HCT116 (cell line): ENCODE data around the gene MDM2. TPM values are rescaled to one million over a fixed set of nuclear protein-coding genes. Genes with fewer than 3 reads are reported as not detected.

Experiments
- ATAC-seq: fragments of 200-7000 bp; cut with Tn5 transposase; 2 replicates; pipeline ENCODE4 v1.9.1; 2020; ENCODE audit warnings: mild to moderate bottlenecking, moderate library complexity
- BruUV-seq: library from RNA; stranded (reverse); fragments of 400-500 nt; replicated peaks from 2 replicates; lab custom pipeline; 2021; lab: Mats Ljungman, UMichigan
- CTCF ChIA-PET: fragments of 300-600 bp; sonication (Branson Sonifier 250); formaldehyde crosslinking; loops from one replicate; lab custom pipeline; 2021; ENCODE audit warnings: antibody characterized with exemption; lab: Charles Lee
- POLR2A ChIA-PET: fragments of 300-600, 350-600 bp; sonication (Branson Sonifier 250); formaldehyde crosslinking; loops from one replicate; lab custom pipeline; 2021; ENCODE audit warnings: antibody characterized with exemption; lab: Charles Lee
- RAD21 ChIA-PET, 2 experiments: fragments of 300-600 bp; sonication (Branson Sonifier 250); formaldehyde crosslinking; loops; one replicate each; lab custom pipeline; 2023; ENCODE audit warnings: low total read pairs in 2 of 2; ENCODE audit not compliant: uncharacterized antibody in 2 of 2, unreplicated experiment in 2 of 2, low non-redundant PET in 1 of 2; lab: Charles Lee
- DNase-seq: peaks from one replicate; pipeline ENCODE4 v3.0.0-alpha.2; 2010; ENCODE audit warnings: low read depth, low spot score
- H2AFZ ChIP-seq: fragments of 200-600 bp; shearing (Covaris generic), sonication (generic); 2 replicates; pipeline ENCODE4 v1.6.1; 2017; ENCODE audit warnings: low read depth, mixed run types, mixed read lengths, antibody characterized with exemption, low read length; ENCODE audit not compliant: poor library complexity, severe bottlenecking
- H3K27ac ChIP-seq: 2 replicates; pipeline ENCODE4 v1.5.1; 2012; ENCODE audit warnings: low read depth, low read length
- H3K27me3 ChIP-seq: fragments of 200-600 bp; sonication (generic); 2 replicates; pipeline ENCODE4 v1.6.1; 2016; ENCODE audit warnings: mixed run types, low read length, mixed read lengths; ENCODE audit not compliant: insufficient read depth
- H3K36me3 ChIP-seq, 2 experiments: fragments of 200-500 bp in 1 of 2; fragments of 200-600 bp in 1 of 2; sonication (Bioruptor generic) in 1 of 2; sonication (generic) in 1 of 2; 2 replicates each; pipeline versions ENCODE4 v1.5.1 to v1.6.1; 2014 to 2016; ENCODE audit warnings: low read length in 2 of 2, inconsistent platforms in 1 of 2, mixed read lengths in 1 of 2, mixed run types in 1 of 2; ENCODE audit not compliant: insufficient read depth in 2 of 2, control insufficient read depth in 1 of 2
- H3K4me1 ChIP-seq, 2 experiments: fragments of 200-600 bp in 1 of 2; sonication (generic) in 1 of 2; 2 replicates each; pipeline versions ENCODE4 v1.5.1 to v1.6.1; 2012 to 2017; ENCODE audit warnings: low read length in 2 of 2, inconsistent platforms in 1 of 2, mild to moderate bottlenecking in 1 of 2, mixed read lengths in 1 of 2, mixed run types in 1 of 2, moderate library complexity in 1 of 2; ENCODE audit not compliant: insufficient read depth in 2 of 2, control insufficient read depth in 1 of 2
- H3K4me2 ChIP-seq: fragments of 200-600 bp; sonication (generic); 2 replicates; pipeline ENCODE4 v1.6.1; 2017; ENCODE audit warnings: mixed run types, low read length, mixed read lengths
- H3K4me3 ChIP-seq, 2 experiments: fragments of 200-600 bp in 1 of 2; sonication (generic) in 1 of 2; replicated peaks in 1 of 2; 2 replicates each; pipeline ENCODE4 v1.5.1; 2011 to 2016; ENCODE audit warnings: low read length in 2 of 2, control low read depth in 1 of 2, low read depth in 1 of 2, mild to moderate bottlenecking in 1 of 2, mixed read lengths in 1 of 2, mixed run types in 1 of 2
- H3K79me2 ChIP-seq: fragments of 200-600 bp; sonication (generic); 2 replicates; pipeline ENCODE4 v1.6.1; 2017; ENCODE audit warnings: mild to moderate bottlenecking, mixed run types, low read length, moderate library complexity, mixed read lengths; ENCODE audit not compliant: insufficient read depth
- H3K9ac ChIP-seq: fragments of 200-600 bp; sonication (generic); 2 replicates; pipeline ENCODE4 v1.6.1; 2016; ENCODE audit warnings: low read length, mixed read lengths
- H3K9me2 ChIP-seq: fragments of 200-600 bp; sonication (generic), shearing (Covaris generic); 2 replicates; pipeline ENCODE4 v1.6.1; 2017; ENCODE audit warnings: mixed run types, mild to moderate bottlenecking, moderate library complexity; ENCODE audit not compliant: insufficient read depth
- H3K9me3 ChIP-seq, 2 experiments: fragments of 200-500 bp in 1 of 2; fragments of 200-600 bp in 1 of 2; sonication (Bioruptor generic) in 1 of 2; sonication (generic) in 1 of 2; 2 replicates each; pipeline ENCODE4 v1.6.1; 2014 to 2017; ENCODE audit warnings: low read length in 2 of 2, mixed read lengths in 2 of 2, inconsistent platforms in 1 of 2, low read depth in 1 of 2, mild to moderate bottlenecking in 1 of 2, mixed run types in 1 of 2, moderate library complexity in 1 of 2; ENCODE audit not compliant: control insufficient read depth in 1 of 2, insufficient read depth in 1 of 2
- H4K20me1 ChIP-seq: fragments of 200-600 bp; sonication (generic), shearing (Covaris generic); 2 replicates; pipeline ENCODE4 v1.6.1; 2017; ENCODE audit warnings: mixed run types, mild to moderate bottlenecking, moderate library complexity; ENCODE audit not compliant: insufficient read depth
- CBX3 ChIP-seq: IDR thresholded peaks from 2 replicates; pipeline ENCODE4 v1.6.1; 2012; ENCODE audit warnings: low read depth
- CTCF ChIP-seq, 3 experiments: fragments of 200-600 bp in 1 of 3; sonication (generic) in 1 of 3; IDR thresholded peaks in 2 of 3; conservative IDR thresholded peaks in 1 of 3; 2 replicates each; pipeline ENCODE4 v1.5.1; 2012 to 2017; ENCODE audit warnings: low read depth in 2 of 3, low read length in 2 of 3, antibody characterized with exemption in 1 of 3, borderline replicate concordance in 1 of 3, control low read depth in 1 of 3, mild to moderate bottlenecking in 1 of 3, mixed read lengths in 1 of 3, mixed run types in 1 of 3, moderate library complexity in 1 of 3; ENCODE audit not compliant: insufficient read depth in 1 of 3
- EGR1 ChIP-seq: IDR thresholded peaks from 2 replicates; pipeline ENCODE4 v1.6.1; 2012; ENCODE audit warnings: low read depth
- ELF1 ChIP-seq: IDR thresholded peaks from 2 replicates; pipeline ENCODE4 v1.6.1; 2012; ENCODE audit warnings: low read depth, borderline replicate concordance
- EZH2phosphoT487 ChIP-seq: fragments of 200-600 bp; IDR thresholded peaks from 2 replicates; pipeline ENCODE4 v1.6.1; 2018; ENCODE audit warnings: antibody characterized with exemption, borderline replicate concordance
- FOSL1 ChIP-seq: IDR thresholded peaks from 2 replicates; pipeline ENCODE4 v1.6.1; 2012; ENCODE audit warnings: low read depth
- MAX ChIP-seq: IDR thresholded peaks from 2 replicates; pipeline ENCODE4 v1.6.1; 2012
- POLR2A ChIP-seq: IDR thresholded peaks from 2 replicates; pipeline ENCODE4 v1.7.0; 2011; ENCODE audit warnings: borderline replicate concordance; ENCODE audit not compliant: insufficient read depth, insufficient read length; ENCODE audit errors: extremely low read depth
- POLR2AphosphoS5 ChIP-seq: IDR thresholded peaks from 2 replicates; pipeline ENCODE4 v1.6.1; 2011; ENCODE audit warnings: mild to moderate bottlenecking, low read depth, low read length, moderate library complexity
- SP1 ChIP-seq: IDR thresholded peaks from 2 replicates; pipeline ENCODE4 v1.6.1; 2012; ENCODE audit warnings: low read depth
- SRF ChIP-seq: IDR thresholded peaks from 2 replicates; pipeline ENCODE4 v1.6.1; 2012; ENCODE audit warnings: low read depth
- TCF7L2 ChIP-seq: IDR thresholded peaks from 2 replicates; pipeline ENCODE4 v1.7.0; 2011; ENCODE audit warnings: borderline replicate concordance, inconsistent platforms; ENCODE audit not compliant: insufficient read depth, insufficient read length; ENCODE audit errors: extremely low read depth
- YY1 ChIP-seq: IDR thresholded peaks from 2 replicates; pipeline ENCODE4 v1.6.1; 2011; ENCODE audit warnings: low read length, low read depth, moderate library complexity, mild to moderate bottlenecking; ENCODE audit not compliant: insufficient replicate concordance; ENCODE audit errors: extremely low read depth
- ZFX ChIP-seq: fragments of 450-650 bp; IDR thresholded peaks from 2 replicates; pipeline ENCODE4 v1.6.1; 2017
- ZNF274 ChIP-seq: fragments of 200-500 bp; sonication (Bioruptor generic); IDR thresholded peaks from 2 replicates; pipeline ENCODE4 v1.6.1; 2014; ENCODE audit warnings: mild to moderate bottlenecking, low read depth, low read length, inconsistent platforms
- intact Hi-C: fragments of 100-400 bp; cut with micrococcal nuclease; formaldehyde crosslinking; loops from 2 replicates; pipeline ENCODE4 v1.10.0; 2022
- total RNA-seq: library from RNA; stranded (reverse); gene quantifications from one replicate; pipeline ENCODE4 v1.2.1, GENCODE V29; 2021; ENCODE audit not compliant: unreplicated experiment

Gene MDM2
- total RNA-seq, 1 experiment from 2014 or later: 170 TPM

- H4K20me1 ChIP-seq: no peaks in the 10 kb centered on the region
- BruUV-seq: no TSS peak
- H3K79me2 ChIP-seq: no peaks in the 10 kb centered on the region
- no peak overlapping the region for H3K4me2 ChIP-seq
- POLR2A ChIA-PET: no interaction called here
- TF ChIP-seq SP1 (no peak), TCF7L2 (no peak), CBX3 (no peak), POLR2AphosphoS5 (no peak), SRF (no peak), MAX (no peak), ZNF274 (no peak), EZH2phosphoT487 (no peak), CTCF (IDR thresholded peaks at IDR 0.05 in 2 of 3, conservative IDR thresholded peaks at IDR 0.05 in 1 of 3; ENCODE audit: borderline replicate concordance in 1 of 3, insufficient read depth in 1 of 3, low read depth in 2 of 3, low read length in 2 of 3) (no peak), FOSL1 (no peak), POLR2A (no peak), YY1 (no peak), EGR1 (no peak), ZFX (no peak), ELF1 (no peak)
- RAD21 ChIA-PET: no interaction called here
- no peak overlapping the region for H3K27ac ChIP-seq
- ATAC-seq (no peak), DNase-seq (no peak)
- CTCF ChIA-PET: no interaction called here
- no peak overlapping the region for H3K4me3 ChIP-seq
- H3K9me3 ChIP-seq: no peaks in the 10 kb centered on the region
- H2AFZ ChIP-seq: no peak overlapping the region
- no peak overlapping the region for H3K9ac ChIP-seq
- intact Hi-C loops: no loop called here
- H3K9me2 ChIP-seq: no peaks in the 10 kb centered on the region
- no peaks in the 10 kb centered on the region for H3K27me3 ChIP-seq
- no peaks in the 10 kb centered on the region for H3K36me3 ChIP-seq
- peaks cover 8 to 35% of the 10 kb centered on the region in 2 experiments for H3K4me1 ChIP-seq
These were observed 17.7 kb upstream of the MDM2 start for GRCh38 chr12:68790081-68790951.
